Ovary (tissue), 3 donors: ENCODE data around the gene RNF215.

Experiments
- CTCF ChIP-seq, 3 donors: fragments of 450-650 bp in 2 of 3; fragments of 200-600 bp in 1 of 3; IDR thresholded peaks; one replicate each; pipeline versions ENCODE4 v1.5.1 to v1.8.0; 2016 to 2022; ENCODE audit warnings: antibody characterized with exemption in 3 of 3, mild to moderate bottlenecking in 1 of 3
- EP300 ChIP-seq: sonication (generic); formaldehyde crosslinking; IDR thresholded peaks from one replicate; pipeline ENCODE4 v1.6.1; 2017; ENCODE audit warnings: antibody characterized with exemption
- POLR2A ChIP-seq: fragments of 450-650 bp; IDR thresholded peaks from one replicate; pipeline ENCODE4 v1.6.1; 2017; ENCODE audit warnings: antibody characterized with exemption, mild to moderate bottlenecking, moderate library complexity
- donor health status: DM: no; HTN: no; CAD: no.

- TF ChIP-seq POLR2A = no peak
- TF ChIP-seq EP300 = no peak
- TF ChIP-seq CTCF (IDR thresholded peaks at IDR 0.05) = no peak
These were observed 54.7 kb downstream of the RNF215 start for GRCh38 chr22:30332551-30332950.
